ENCODE data around the gene RABGAP1L. TPM values are rescaled to one million over a fixed set of nuclear protein-coding genes. Genes with fewer than 3 reads are reported as not detected.
"Not testable (repeated sequence)": the region's sequence is repeated elsewhere in the genome, so short reads cannot be mapped to it uniquely, and the experiment has no call there.

RABGAP1L gene
- total and polyA plus RNA-seq, 2 of the 4 experiments (the other 2 are of a cell fraction): 7.9 to 26.7 TPM

DNA sequence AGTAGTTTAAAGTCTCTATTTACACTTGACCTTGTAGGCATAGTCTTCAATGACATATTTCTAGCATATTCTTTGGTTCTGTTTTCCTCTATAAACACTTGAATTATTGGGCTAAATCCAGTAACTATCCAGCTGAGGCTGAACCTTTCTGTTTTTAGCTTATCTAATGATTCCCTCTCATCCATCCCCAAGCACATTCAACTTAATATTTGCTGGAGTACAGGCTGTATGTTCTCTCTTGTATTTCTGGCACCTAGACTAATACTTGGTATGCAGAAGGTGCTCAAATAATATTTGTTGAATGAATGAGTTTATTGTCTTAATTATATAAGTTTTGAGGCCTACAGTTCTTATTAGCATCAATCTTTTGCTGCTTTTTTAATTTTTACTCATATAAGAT, 88.7 kb downstream of the RABGAP1L start:
- H2BK15ac ChIP-seq (ENCODE audit: low read depth, low read length): no peak overlapping the region
- in situ Hi-C loops (cut with MboI; ENCODE audit: low sequenced_read_pairs) (no loop called here), intact Hi-C loops (cut with micrococcal nuclease) (no loop called here), dilution Hi-C loops (cut with HindIII; ENCODE audit: low sequenced_read_pairs, unreplicated experiment) (no loop called here)
- H3K18ac ChIP-seq (ENCODE audit: low read depth, low read length): no peak overlapping the region
- no peaks in the 10 kb centered on the region for H3K27me3 ChIP-seq (ENCODE audit: control insufficient read depth, insufficient read depth, low read length)
- DNase-seq: no peak
- H2BK5ac ChIP-seq (ENCODE audit: low read depth, low read length, poor library complexity, severe bottlenecking): no peak overlapping the region
- H3K14ac ChIP-seq (replicated peaks; ENCODE audit: low read depth, low read length): no peak overlapping the region
- no peak overlapping the region for H2AK5ac ChIP-seq (ENCODE audit: low read depth, low read length)
- H4K5ac ChIP-seq (ENCODE audit: low read depth, low read length): no peak overlapping the region
- H3K4ac ChIP-seq (ENCODE audit: low read depth, low read length): no peak overlapping the region
- H3K79me1 ChIP-seq (ENCODE audit: low read depth in 1 of 2, low read length in 2 of 2): no peaks in the 10 kb centered on the region
- 0 out of 2 replicates have a peak, but pooled peaks cover 2% of the 10 kb centered on the region for H3K36me3 ChIP-seq (ENCODE audit: control insufficient read depth, insufficient read depth, low read length)
- ChIA-PET POLR2A (ENCODE audit: unreplicated experiment) (no interaction called here), CTCF (no interaction called here)
- no peak overlapping the region for H2AFZ ChIP-seq (replicated peaks; ENCODE audit: low read length, poor library complexity)
- H3K56ac ChIP-seq (ENCODE audit: extremely low read depth, insufficient read depth, low read length): no peak overlapping the region
- H2BK20ac ChIP-seq (ENCODE audit: low read depth, low read length): no peak overlapping the region
- BruUV-seq (replicated peaks): no TSS peak
- no peaks in the 10 kb centered on the region; the same call in 1 of the 2 replicates for H3K9me1 ChIP-seq (ENCODE audit: insufficient read depth, low read length)
- H3K4me1 ChIP-seq (ENCODE audit: control insufficient read depth, insufficient read depth, low read length): no peaks in the 10 kb centered on the region
- H4K8ac ChIP-seq (ENCODE audit: low read depth in 2 of 2, low read length in 2 of 2): no peak overlapping the region
- H2AK9ac ChIP-seq (replicated peaks; ENCODE audit: low read depth, low read length, poor library complexity): no peak overlapping the region
- no peak overlapping the region for H3K4me3 ChIP-seq (ENCODE audit: insufficient read depth, low read depth, low read length)
- no peaks in the 10 kb centered on the region for H3K9me3 ChIP-seq (ENCODE audit: control insufficient read depth, insufficient read depth, low read length)
- H4K20me1 ChIP-seq (ENCODE audit: insufficient read depth, low read length): no peaks in the 10 kb centered on the region
- H3K23ac ChIP-seq (ENCODE audit: low read depth, low read length): no peak overlapping the region
- no peak for ATAC-seq (ENCODE audit: low read depth)
- no peak overlapping the region for H4K91ac ChIP-seq (ENCODE audit: insufficient read depth, low read depth, low read length)
- no peak overlapping the region for H3K4me2 ChIP-seq (ENCODE audit: low read depth, low read length)
- H2BK120ac ChIP-seq (ENCODE audit: low read depth, low read length): no peak overlapping the region
- H3K27ac ChIP-seq (ENCODE audit: insufficient read depth, low read length): no peak overlapping the region
- TF ChIP-seq RCOR1 (IDR thresholded peaks at IDR 0.05; ENCODE audit: insufficient replicate concordance, low read length) (no peak), CHD1 (IDR thresholded peaks at IDR 0.05; ENCODE audit: low read depth, low read length) (no peak), BHLHE40 (IDR thresholded peaks at IDR 0.05; ENCODE audit: low read depth, low read length) (no peak), RFX5 (IDR thresholded peaks at IDR 0.05; ENCODE audit: low read depth, low read length) (no peak), MAZ (IDR thresholded peaks at IDR 0.05; ENCODE audit: borderline replicate concordance, low read depth, low read length) (no peak), MXI1 (IDR thresholded peaks at IDR 0.05; ENCODE audit: borderline replicate concordance, low read depth, low read length) (no peak)
- H3K9ac ChIP-seq (ENCODE audit: low read depth, low read length): no peak overlapping the region

DNA sequence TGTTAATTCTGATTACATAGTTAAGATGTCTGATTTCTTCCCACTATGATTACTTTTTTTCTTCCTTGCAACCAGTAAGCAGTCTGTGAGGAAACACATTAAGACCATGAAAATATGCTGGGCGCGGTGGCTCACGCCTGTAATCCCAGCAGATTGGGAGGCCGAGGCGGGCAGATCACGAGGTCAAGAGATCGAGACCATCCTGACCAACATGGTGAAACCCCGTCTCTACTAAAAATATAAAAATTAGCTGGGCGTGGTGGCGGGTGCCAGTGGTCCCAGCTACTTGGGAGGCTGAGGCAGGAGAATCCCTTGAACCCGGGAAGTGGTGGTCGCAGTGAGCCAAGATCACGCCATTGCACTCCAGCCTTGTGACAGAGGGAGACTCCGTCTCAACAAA, 97.1 kb downstream of the RABGAP1L start:
- H4K5ac ChIP-seq (ENCODE audit: low read depth, low read length); H2AK9ac ChIP-seq (replicated peaks; ENCODE audit: low read depth, low read length, poor library complexity); H3K4me3 ChIP-seq (ENCODE audit: insufficient read depth, low read depth, low read length); H3K36me3 ChIP-seq (ENCODE audit: control insufficient read depth, insufficient read depth, low read length); H2AFZ ChIP-seq (replicated peaks; ENCODE audit: low read length, poor library complexity); H2BK15ac ChIP-seq (ENCODE audit: low read depth, low read length); H4K91ac ChIP-seq (ENCODE audit: insufficient read depth, low read depth, low read length); intact Hi-C loops (cut with micrococcal nuclease); BruUV-seq (replicated peaks); H3K4ac ChIP-seq (ENCODE audit: low read depth, low read length); POLR2A ChIA-PET (ENCODE audit: unreplicated experiment); H3K9me1 ChIP-seq (ENCODE audit: insufficient read depth, low read length); H2BK5ac ChIP-seq (ENCODE audit: low read depth, low read length, poor library complexity, severe bottlenecking); H3K14ac ChIP-seq (replicated peaks; ENCODE audit: low read depth, low read length); DNase-seq; H2AK5ac ChIP-seq (ENCODE audit: low read depth, low read length); H3K9me3 ChIP-seq (ENCODE audit: control insufficient read depth, insufficient read depth, low read length); H3K23ac ChIP-seq (ENCODE audit: low read depth, low read length); H3K56ac ChIP-seq (ENCODE audit: extremely low read depth, insufficient read depth, low read length); H3K18ac ChIP-seq (ENCODE audit: low read depth, low read length); H3K79me1 ChIP-seq (ENCODE audit: low read depth in 1 of 2, low read length in 2 of 2); H3K4me1 ChIP-seq (ENCODE audit: control insufficient read depth, insufficient read depth, low read length); H3K27ac ChIP-seq (ENCODE audit: insufficient read depth, low read length); CTCF ChIA-PET; H3K9ac ChIP-seq (ENCODE audit: low read depth, low read length); ATAC-seq (ENCODE audit: low read depth); H3K27me3 ChIP-seq (ENCODE audit: control insufficient read depth, insufficient read depth, low read length); H2BK120ac ChIP-seq (ENCODE audit: low read depth, low read length); H4K8ac ChIP-seq (ENCODE audit: low read depth in 2 of 2, low read length in 2 of 2); H4K20me1 ChIP-seq (ENCODE audit: insufficient read depth, low read length); H2BK20ac ChIP-seq (ENCODE audit: low read depth, low read length); H3K4me2 ChIP-seq (ENCODE audit: low read depth, low read length): not testable (repeated sequence)
- dilution Hi-C loops (cut with HindIII; ENCODE audit: low sequenced_read_pairs, unreplicated experiment): loop anchor here (25.0 kb wide), 1 partner anchor 456 kb away; no protein-coding TSS in a partner anchor
- WGBS, 2 experiments (ENCODE audit: extremely low coverage in 2 of 2, insufficient read length in 1 of 2): 100% methylated on average over 4 of the region's 14 CpGs; no CpG with 5 or more reads in 1 of the 2 experiments
- in situ Hi-C loops (cut with MboI; ENCODE audit: low sequenced_read_pairs): loop anchor here (25.0 kb wide), 1 partner anchor 731 kb away; the partner anchor contains the start of gene CACYBP
